Glutamatergic neuron (in vitro differentiated cells): ENCODE results near the gene HLA-E. TPM values are rescaled to one million over a fixed set of nuclear protein-coding genes. Genes with fewer than 3 reads are reported as not detected.

Experiments
- DNase-seq: peaks from one replicate; pipeline ENCODE4 v3.0.0; 2022
- H3K27ac Mint-ChIP-seq: one replicate; pipeline ENCODE4 v1.8.0; 2020; ENCODE audit warnings: mild to moderate bottlenecking, mixed read lengths, inconsistent platforms; ENCODE audit not compliant: unreplicated experiment
- H3K27me3 Mint-ChIP-seq: one replicate; pipeline ENCODE4 v1.8.0; 2020; ENCODE audit warnings: mild to moderate bottlenecking, moderate library complexity, mixed read lengths, inconsistent platforms; ENCODE audit not compliant: unreplicated experiment
- H3K36me3 Mint-ChIP-seq: one replicate; pipeline ENCODE4 v1.8.0; 2020; ENCODE audit warnings: mild to moderate bottlenecking, mixed read lengths, inconsistent platforms; ENCODE audit not compliant: unreplicated experiment
- H3K4me1 Mint-ChIP-seq: one replicate; pipeline ENCODE4 v1.8.0; 2020; ENCODE audit warnings: mild to moderate bottlenecking, low read depth, mixed read lengths, inconsistent platforms; ENCODE audit not compliant: unreplicated experiment
- H3K4me3 Mint-ChIP-seq: one replicate; pipeline ENCODE4 v1.8.0; 2020; ENCODE audit warnings: mild to moderate bottlenecking, mixed read lengths, inconsistent platforms; ENCODE audit not compliant: unreplicated experiment
- H3K9me3 Mint-ChIP-seq: one replicate; pipeline ENCODE4 v1.8.0; 2020; ENCODE audit warnings: mild to moderate bottlenecking, moderate library complexity, mixed read lengths, inconsistent platforms; ENCODE audit not compliant: unreplicated experiment
- total RNA-seq: library from RNA; stranded (reverse); fragmentation: NEBNext Ultra II Directional; extraction: Animal tissue kit (Norgen Biotek cat#: 25700); gene quantifications from one replicate; pipeline ENCODE4 v1.2.1, GENCODE V29; 2021; ENCODE audit not compliant: unreplicated experiment
- TF ChIP-seq, protein P1 (sequence below): fragments of 200-600 bp; sonication (generic); IDR thresholded peaks from one replicate; pipeline ENCODE4 v1.5.0; 2021; ENCODE audit not compliant: partially characterized antibody, unreplicated experiment

The HLA-E gene
- total RNA-seq, 1 donor from 2014 or later, result 18.1 TPM

DNA sequence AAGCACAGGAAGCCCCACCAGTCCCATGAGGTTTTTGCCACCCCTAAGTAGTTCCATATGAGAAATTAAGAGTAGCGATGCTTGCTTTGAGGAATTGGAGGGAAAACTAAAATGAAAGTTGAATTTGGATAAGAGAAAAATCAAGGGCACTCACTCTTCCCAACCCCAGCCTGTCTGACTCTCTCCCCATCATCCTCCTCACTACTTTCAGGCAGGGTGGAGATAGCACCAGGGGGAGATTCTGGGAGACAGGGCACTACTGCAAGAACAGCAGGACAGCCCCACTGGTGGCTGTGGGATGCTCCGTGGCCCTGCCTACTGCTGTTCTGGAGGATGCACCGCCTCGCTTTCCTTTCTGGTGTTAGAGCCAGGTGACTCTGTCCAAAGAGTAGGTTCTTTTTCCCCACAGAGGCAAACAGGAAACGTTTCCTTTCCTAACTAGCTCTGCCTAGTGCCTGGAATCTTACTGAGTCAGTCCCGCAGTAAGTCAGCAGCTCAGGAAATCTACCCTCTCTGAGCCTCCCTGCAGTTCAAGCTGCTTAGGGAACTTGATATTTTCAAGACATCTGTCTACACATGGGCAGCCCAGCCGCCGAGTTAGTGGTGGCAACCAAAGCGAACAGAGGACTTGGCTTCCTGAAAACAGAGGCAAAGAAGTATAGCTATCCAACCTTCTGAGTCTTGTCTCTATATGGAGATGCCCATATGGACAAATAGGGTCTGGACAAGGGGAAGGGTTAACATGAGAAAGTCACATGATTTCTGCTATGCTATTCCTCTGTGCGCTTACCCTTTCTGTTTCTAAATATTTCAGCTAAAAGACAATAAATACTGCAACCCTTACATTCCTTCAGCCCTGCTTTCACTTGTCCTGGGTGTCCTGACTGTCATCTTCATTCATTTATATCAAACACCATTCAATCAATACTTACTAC, 11.4 kb downstream of the HLA-E start:
- no peak overlapping the region for H3K27ac Mint-ChIP-seq
- no peak for DNase-seq
- peaks cover 2% of the 10 kb centered on the region for H3K27me3 Mint-ChIP-seq
- H3K9me3 Mint-ChIP-seq, result peaks cover 3% of the 10 kb centered on the region
- no peaks in the 10 kb centered on the region for H3K4me1 Mint-ChIP-seq
- no peak overlapping the region for H3K4me3 Mint-ChIP-seq
- no peaks in the 10 kb centered on the region for H3K36me3 Mint-ChIP-seq
- TF ChIP-seq, protein P1, sequence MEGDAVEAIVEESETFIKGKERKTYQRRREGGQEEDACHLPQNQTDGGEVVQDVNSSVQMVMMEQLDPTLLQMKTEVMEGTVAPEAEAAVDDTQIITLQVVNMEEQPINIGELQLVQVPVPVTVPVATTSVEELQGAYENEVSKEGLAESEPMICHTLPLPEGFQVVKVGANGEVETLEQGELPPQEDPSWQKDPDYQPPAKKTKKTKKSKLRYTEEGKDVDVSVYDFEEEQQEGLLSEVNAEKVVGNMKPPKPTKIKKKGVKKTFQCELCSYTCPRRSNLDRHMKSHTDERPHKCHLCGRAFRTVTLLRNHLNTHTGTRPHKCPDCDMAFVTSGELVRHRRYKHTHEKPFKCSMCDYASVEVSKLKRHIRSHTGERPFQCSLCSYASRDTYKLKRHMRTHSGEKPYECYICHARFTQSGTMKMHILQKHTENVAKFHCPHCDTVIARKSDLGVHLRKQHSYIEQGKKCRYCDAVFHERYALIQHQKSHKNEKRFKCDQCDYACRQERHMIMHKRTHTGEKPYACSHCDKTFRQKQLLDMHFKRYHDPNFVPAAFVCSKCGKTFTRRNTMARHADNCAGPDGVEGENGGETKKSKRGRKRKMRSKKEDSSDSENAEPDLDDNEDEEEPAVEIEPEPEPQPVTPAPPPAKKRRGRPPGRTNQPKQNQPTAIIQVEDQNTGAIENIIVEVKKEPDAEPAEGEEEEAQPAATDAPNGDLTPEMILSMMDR, result no peak

GRCh38 chr6:30507849-30508827, 18.8 kb downstream of the HLA-E start:
- Mint-ChIP-seq H3K27ac (no peak overlapping the region), H3K4me1 (no peaks in the 10 kb centered on the region), H3K9me3 (no peaks in the 10 kb centered on the region), H3K36me3 (no peaks in the 10 kb centered on the region), H3K27me3 (no peaks in the 10 kb centered on the region), H3K4me3 (no peak overlapping the region)
- TF ChIP-seq, protein P1, result no peak
- DNase-seq, result no peak

GRCh38 chr6:30508890-30509736, 19.8 kb downstream of the HLA-E start:
- TF ChIP-seq, protein P1, result no peak
- no peaks in the 10 kb centered on the region for H3K36me3 Mint-ChIP-seq
- H3K4me3 Mint-ChIP-seq, result no peak overlapping the region
- no peaks in the 10 kb centered on the region for H3K4me1 Mint-ChIP-seq
- no peak for DNase-seq
- no peaks in the 10 kb centered on the region for H3K27me3 Mint-ChIP-seq
- H3K27ac Mint-ChIP-seq, result no peak overlapping the region
- no peaks in the 10 kb centered on the region for H3K9me3 Mint-ChIP-seq

DNA sequence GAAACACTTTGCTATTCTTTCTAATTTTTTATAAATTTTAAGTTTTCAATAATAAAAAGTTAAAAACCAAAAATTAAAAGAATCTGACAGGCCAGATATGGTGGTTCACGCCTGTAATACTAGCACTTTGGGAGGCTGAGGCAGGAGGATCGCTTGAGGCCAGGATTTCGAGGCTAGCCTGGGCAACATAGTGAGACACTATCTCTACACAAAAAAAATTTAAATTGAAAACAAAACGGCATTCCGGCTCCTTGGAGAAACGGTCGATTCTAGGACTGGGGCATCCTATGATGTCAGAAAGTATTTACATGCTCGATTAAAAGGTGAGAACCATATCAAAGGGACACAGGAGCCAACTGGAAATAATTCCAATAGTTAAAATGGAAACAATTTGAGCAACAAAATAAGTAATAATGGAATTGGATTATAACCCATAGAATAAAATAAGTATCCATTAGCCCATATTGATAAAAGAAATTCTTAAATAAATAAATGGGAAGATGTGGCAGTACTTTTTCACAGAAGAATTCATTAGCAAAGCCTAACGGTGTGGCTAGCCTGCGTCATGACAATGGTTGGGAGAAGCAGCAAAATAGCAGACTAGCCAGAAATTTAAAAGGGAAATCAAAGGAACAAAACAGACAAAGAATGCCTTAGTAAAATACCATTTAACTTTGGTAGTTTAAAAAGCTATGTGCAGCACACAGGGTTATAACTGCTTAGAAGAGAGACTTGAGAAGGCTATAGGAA, 21.3 kb downstream of the HLA-E start:
- H3K27ac Mint-ChIP-seq, result no peak overlapping the region
- TF ChIP-seq, protein P1, result no peak
- no peaks in the 10 kb centered on the region for H3K36me3 Mint-ChIP-seq
- H3K4me3 Mint-ChIP-seq, result no peak overlapping the region
- no peaks in the 10 kb centered on the region for H3K4me1 Mint-ChIP-seq
- DNase-seq, result no peak
- H3K27me3 Mint-ChIP-seq, result no peaks in the 10 kb centered on the region
- peaks cover 2% of the 10 kb centered on the region for H3K9me3 Mint-ChIP-seq
